Suprapubic skin (tissue), 4 donors: ENCODE data around the gene ENG. TPM values are rescaled to one million over a fixed set of nuclear protein-coding genes. Genes with fewer than 3 reads are reported as not detected.

Experiments used
- DNase-seq, 2 donors: peaks; one replicate each; pipeline ENCODE4 v3.0.0-alpha.2; 2019; ENCODE audit warnings: low spot score in 2 of 2
- H3K27ac ChIP-seq: fragments of 200-600 bp; sonication (generic); one replicate; pipeline ENCODE4 v1.5.1; 2019
- H3K27me3 ChIP-seq: fragments of 200-600 bp; sonication (generic); one replicate; pipeline ENCODE4 v1.5.1; 2019
- H3K36me3 ChIP-seq: fragments of 200-600 bp; sonication (generic); one replicate; pipeline ENCODE4 v1.5.1; 2019
- H3K4me1 ChIP-seq: fragments of 200-600 bp; sonication (generic); one replicate; pipeline ENCODE4 v1.5.1; 2019
- H3K4me3 ChIP-seq: fragments of 200-600 bp; sonication (generic); one replicate; pipeline ENCODE4 v1.5.1; 2019; ENCODE audit warnings: mild to moderate bottlenecking
- H3K9me3 ChIP-seq: fragments of 200-600 bp; sonication (generic); one replicate; pipeline ENCODE4 v1.5.1; 2019
- EP300 ChIP-seq: sonication (generic); formaldehyde crosslinking; IDR thresholded peaks from one replicate; pipeline ENCODE4 v1.6.1; 2017; ENCODE audit warnings: antibody characterized with exemption
- POLR2A ChIP-seq, 2 donors: fragments of 450-650 bp; IDR thresholded peaks; one replicate each; pipeline ENCODE4 v1.6.1; 2017; ENCODE audit warnings: antibody characterized with exemption in 2 of 2, mild to moderate bottlenecking in 2 of 2, moderate library complexity in 2 of 2
- POLR2AphosphoS5 ChIP-seq, 3 donors: sonication (generic); formaldehyde crosslinking; IDR thresholded peaks; one replicate each; pipeline ENCODE4 v1.6.1; 2017; ENCODE audit warnings: antibody characterized with exemption in 3 of 3
- WGBS: methylation state at CpG from one replicate; pipeline ENCODE4 v1.1.5; 2018; 5-methylcytosine and 5-hydroxymethylcytosine counted together
- total RNA-seq, 4 donors: library from RNA; depleted of rRNA; stranded (reverse); fragments of >200 nt; gene quantifications; one replicate each; pipeline ENCODE4 v1.1.0, GENCODE V29; 2016
- TF ChIP-seq, protein P1 (sequence below), 2 donors: fragments of 200-600 bp in 1 of 2; fragments of 450-650 bp in 1 of 2; sonication (generic) in 1 of 2; IDR thresholded peaks; one replicate each; pipeline ENCODE4 v1.5.1; 2016 to 2019; ENCODE audit warnings: antibody characterized with exemption in 2 of 2, mild to moderate bottlenecking in 1 of 2, moderate library complexity in 1 of 2

Gene ENG
- total RNA-seq, 4 donors from 2014 or later, result 17.2 to 38.7 (median 31.2) TPM

GRCh38 chr9:127858041-127858512, 3.6 kb upstream of the ENG start:
- Histone ChIP-seq H3K36me3 (no peaks in the 10 kb centered on the region), H3K4me3 (no peak overlapping the region), H3K27me3 (no peaks in the 10 kb centered on the region), H3K9me3 (no peaks in the 10 kb centered on the region), H3K4me1 (peaks cover 48% of the 10 kb centered on the region), H3K27ac (no peak overlapping the region)
- DNase-seq, result peak in 1 of 2 donors; percentile 72
- TF ChIP-seq, protein P1, sequence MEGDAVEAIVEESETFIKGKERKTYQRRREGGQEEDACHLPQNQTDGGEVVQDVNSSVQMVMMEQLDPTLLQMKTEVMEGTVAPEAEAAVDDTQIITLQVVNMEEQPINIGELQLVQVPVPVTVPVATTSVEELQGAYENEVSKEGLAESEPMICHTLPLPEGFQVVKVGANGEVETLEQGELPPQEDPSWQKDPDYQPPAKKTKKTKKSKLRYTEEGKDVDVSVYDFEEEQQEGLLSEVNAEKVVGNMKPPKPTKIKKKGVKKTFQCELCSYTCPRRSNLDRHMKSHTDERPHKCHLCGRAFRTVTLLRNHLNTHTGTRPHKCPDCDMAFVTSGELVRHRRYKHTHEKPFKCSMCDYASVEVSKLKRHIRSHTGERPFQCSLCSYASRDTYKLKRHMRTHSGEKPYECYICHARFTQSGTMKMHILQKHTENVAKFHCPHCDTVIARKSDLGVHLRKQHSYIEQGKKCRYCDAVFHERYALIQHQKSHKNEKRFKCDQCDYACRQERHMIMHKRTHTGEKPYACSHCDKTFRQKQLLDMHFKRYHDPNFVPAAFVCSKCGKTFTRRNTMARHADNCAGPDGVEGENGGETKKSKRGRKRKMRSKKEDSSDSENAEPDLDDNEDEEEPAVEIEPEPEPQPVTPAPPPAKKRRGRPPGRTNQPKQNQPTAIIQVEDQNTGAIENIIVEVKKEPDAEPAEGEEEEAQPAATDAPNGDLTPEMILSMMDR (IDR thresholded peaks at IDR 0.05), result no peak
- no peak for TF ChIP-seq POLR2AphosphoS5 (IDR thresholded peaks at IDR 0.05)
- TF ChIP-seq POLR2A (IDR thresholded peaks at IDR 0.05), result no peak
- TF ChIP-seq EP300, result no peak
- WGBS, result 51% methylated on average over 9 of the region's 12 CpGs

DNA sequence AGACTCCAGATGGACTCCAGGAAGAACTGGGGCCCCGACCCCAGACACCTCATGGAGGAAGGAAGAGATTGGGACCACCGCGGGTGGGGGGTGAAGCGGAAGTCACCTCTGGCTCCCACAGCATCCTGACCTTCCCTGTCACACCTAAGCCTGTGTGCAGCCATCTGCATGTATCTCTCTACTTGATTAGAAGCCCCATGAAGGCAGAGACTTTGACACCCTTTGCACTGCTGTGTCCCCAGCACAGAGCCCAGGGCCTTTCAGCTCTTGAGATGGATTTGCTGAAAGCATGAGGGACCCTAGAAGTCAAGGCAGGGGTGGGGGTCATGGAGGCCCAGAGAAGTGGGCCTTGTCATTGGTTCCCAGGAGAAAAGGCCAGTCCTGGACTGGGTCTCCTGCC, 2.8 kb upstream of the ENG start:
- no peaks in the 10 kb centered on the region for H3K9me3 ChIP-seq
- H3K27ac ChIP-seq, result no peak overlapping the region
- TF ChIP-seq POLR2AphosphoS5 (IDR thresholded peaks at IDR 0.05) (no peak), EP300 (no peak), POLR2A (IDR thresholded peaks at IDR 0.05) (no peak)
- TF ChIP-seq, protein P1 (IDR thresholded peaks at IDR 0.05), result no peak
- no peaks in the 10 kb centered on the region for H3K27me3 ChIP-seq
- peaks cover 50% of the 10 kb centered on the region for H3K4me1 ChIP-seq
- no peaks in the 10 kb centered on the region for H3K36me3 ChIP-seq
- H3K4me3 ChIP-seq, result no peak overlapping the region
- 72% methylated on average over 4 of the region's 4 CpGs for WGBS
- DNase-seq, result no peak

DNA sequence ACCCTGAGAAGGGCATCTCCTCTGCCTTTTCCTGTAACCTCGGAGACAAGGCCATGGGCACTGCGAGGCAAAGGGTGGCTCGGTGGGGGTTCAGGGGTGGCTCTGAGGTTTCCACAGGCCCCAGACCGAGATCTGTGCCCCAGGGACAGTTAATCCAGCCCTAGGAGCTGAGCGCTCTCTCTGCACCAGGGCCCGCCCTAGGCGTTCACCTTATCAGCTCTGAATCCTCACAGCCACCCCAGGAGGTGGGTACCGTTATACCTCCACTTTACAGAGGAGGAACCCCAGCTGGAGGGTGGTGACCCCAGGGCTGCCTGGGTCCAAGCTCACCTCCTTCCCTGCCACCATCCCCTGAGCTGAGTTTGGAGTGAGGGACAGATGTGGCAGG, 2.3 kb upstream of the ENG start:
- no peaks in the 10 kb centered on the region for H3K9me3 ChIP-seq
- TF ChIP-seq, protein P1 (IDR thresholded peaks at IDR 0.05), result no peak
- no peak for TF ChIP-seq POLR2A (IDR thresholded peaks at IDR 0.05)
- no peak for TF ChIP-seq EP300
- no peak for TF ChIP-seq POLR2AphosphoS5 (IDR thresholded peaks at IDR 0.05)
- no peak for DNase-seq
- H3K4me1 ChIP-seq, result peaks cover 48% of the 10 kb centered on the region
- 70% methylated on average over 2 of the region's 8 CpGs for WGBS
- H3K27ac ChIP-seq, result no peak overlapping the region
- H3K27me3 ChIP-seq, result no peaks in the 10 kb centered on the region
- H3K36me3 ChIP-seq, result no peaks in the 10 kb centered on the region
- H3K4me3 ChIP-seq, result no peak overlapping the region

- Histone ChIP-seq H3K27ac (no peak overlapping the region), H3K27me3 (no peaks in the 10 kb centered on the region), H3K36me3 (no peaks in the 10 kb centered on the region), H3K4me3 (no peak overlapping the region), H3K4me1 (peaks cover 46% of the 10 kb centered on the region), H3K9me3 (no peaks in the 10 kb centered on the region)
- no peak for TF ChIP-seq POLR2A (IDR thresholded peaks at IDR 0.05)
- no peak for TF ChIP-seq POLR2AphosphoS5 (IDR thresholded peaks at IDR 0.05)
- TF ChIP-seq, protein P1 (IDR thresholded peaks at IDR 0.05), result no peak
- TF ChIP-seq EP300, result no peak
- 56% methylated on average over 3 of the region's 11 CpGs for WGBS
- DNase-seq, result peak in 1 of 2 donors; percentile 52
Observed at GRCh38 chr9:127856094-127856728, 1.8 kb upstream of the ENG start.

- H3K9me3 ChIP-seq, result no peaks in the 10 kb centered on the region
- H3K4me1 ChIP-seq, result peaks cover 44% of the 10 kb centered on the region
- H3K4me3 ChIP-seq, result no peak overlapping the region
- no peaks in the 10 kb centered on the region for H3K27me3 ChIP-seq
- H3K27ac ChIP-seq, result no peak overlapping the region
- no peaks in the 10 kb centered on the region for H3K36me3 ChIP-seq
- 91% methylated on average over 5 of the region's 5 CpGs for WGBS
- TF ChIP-seq, protein P1 (IDR thresholded peaks at IDR 0.05), result no peak
- TF ChIP-seq EP300 (no peak), POLR2A (IDR thresholded peaks at IDR 0.05) (no peak), POLR2AphosphoS5 (IDR thresholded peaks at IDR 0.05) (no peak)
- DNase-seq, result no peak
Observed at GRCh38 chr9:127855522-127855921, 1.1 kb upstream of the ENG start.
